GM12878 (cell line): Measurements from ENCODE around the gene NCKAP5. TPM values are rescaled to one million over a fixed set of nuclear protein-coding genes. Genes with fewer than 3 reads are reported as not detected.

Experiments used
- ATAC-seq: fragments of 200-7000 bp; cut with Tn5 transposase; 3 replicates; pipeline ENCODE4 v1.9.1; 2020; ENCODE audit warnings: mild to moderate bottlenecking, moderate library complexity
- BruUV-seq: library from RNA; stranded (reverse); fragments of 400-500 nt; replicated peaks from 2 replicates; lab custom pipeline; 2021; lab: Mats Ljungman, UMichigan
- CTCF ChIA-PET: fragments of 300-600 bp; sonication (Branson Sonifier 250); formaldehyde crosslinking; extraction: SDS; loops from one replicate; lab custom pipeline; 2021; ENCODE audit warnings: inconsistent platforms; lab: Yijun Ruan, JAX
- POLR2A ChIA-PET: fragments of 350-600 bp; formaldehyde crosslinking; extraction: SDS; loops from one replicate; lab custom pipeline; 2021; ENCODE audit warnings: inconsistent platforms; lab: Charles Lee
- RAD21 ChIA-PET: fragments of 300-600 bp; sonication (Branson Sonifier 250); formaldehyde crosslinking; loops from one replicate; lab custom pipeline; 2023; ENCODE audit warnings: antibody characterized with exemption; ENCODE audit not compliant: unreplicated experiment; lab: Charles Lee
- SMC1A ChIA-PET: fragments of 300-600 bp; sonication (Branson Sonifier 250); formaldehyde crosslinking; loops from one replicate; lab custom pipeline; 2023; ENCODE audit not compliant: unreplicated experiment, uncharacterized antibody; lab: Charles Lee
- DNase-seq: peaks from one replicate; pipeline ENCODE4 v3.0.0-alpha.2; 2011; ENCODE audit warnings: low read depth, low spot score
- FAIRE-seq: peaks from 3 replicates; lab custom pipeline; 2011; peaks lifted over from hg19 to GRCh38; lab: Jason Lieb, UNC
- H2AFZ ChIP-seq: 2 replicates; pipeline ENCODE4 v1.6.0; 2011; ENCODE audit warnings: low read depth, low read length, control low read depth; ENCODE audit not compliant: control insufficient read depth
- H3K27ac ChIP-seq: 2 replicates; pipeline ENCODE4 v1.5.1; 2011; ENCODE audit warnings: control low read depth; ENCODE audit not compliant: control insufficient read depth, insufficient read depth
- H3K27me3 ChIP-seq, 2 experiments: replicated peaks in 1 of 2; 2 replicates each; pipeline versions ENCODE4 v1.6.0 to v1.6.1; 2011; ENCODE audit warnings: low read length in 1 of 2; ENCODE audit not compliant: control insufficient read depth in 2 of 2, insufficient read depth in 2 of 2
- H3K36me3 ChIP-seq, 2 experiments: 2 replicates each; pipeline ENCODE4 v1.5.1; 2011; ENCODE audit warnings: low read length in 1 of 2; ENCODE audit not compliant: control insufficient read depth in 2 of 2, insufficient read depth in 2 of 2
- H3K4me1 ChIP-seq: 2 replicates; pipeline ENCODE4 v1.6.1; 2011; ENCODE audit warnings: mild to moderate bottlenecking, low read length, moderate library complexity, mixed read lengths; ENCODE audit not compliant: control insufficient read depth, insufficient read depth
- H3K4me2 ChIP-seq: 2 replicates; pipeline ENCODE4 v1.6.0; 2011; ENCODE audit warnings: control low read depth; ENCODE audit not compliant: control insufficient read depth, insufficient read depth
- H3K4me3 ChIP-seq: fragments of 200-600 bp; sonication (generic); 2 replicates; pipeline ENCODE4 v1.5.1; 2016
- H3K79me2 ChIP-seq: 2 replicates; pipeline ENCODE4 v1.6.0; 2011; ENCODE audit warnings: low read length; ENCODE audit not compliant: control insufficient read depth, insufficient read depth
- H3K9ac ChIP-seq: 2 replicates; pipeline ENCODE4 v1.8.0; 2011; ENCODE audit warnings: low read length, control low read depth, mixed read lengths; ENCODE audit not compliant: control insufficient read depth, insufficient read depth
- H3K9me3 ChIP-seq: replicated peaks from 3 replicates; pipeline ENCODE4 v1.5.1; 2011; ENCODE audit warnings: mild to moderate bottlenecking, low read length; ENCODE audit not compliant: control insufficient read depth, insufficient read depth
- H4K20me1 ChIP-seq: 2 replicates; pipeline ENCODE4 v1.6.0; 2011; ENCODE audit not compliant: control insufficient read depth, insufficient read depth
- BACH1 ChIP-seq: fragments of 450-650 bp; IDR thresholded peaks from 2 replicates; pipeline ENCODE4 v1.6.1; 2017; ENCODE audit warnings: mild to moderate bottlenecking, borderline replicate concordance
- CBFB ChIP-seq: IDR thresholded peaks from 2 replicates; pipeline ENCODE4 v1.6.1; 2016; ENCODE audit warnings: antibody characterized with exemption, low read depth
- CBX5 ChIP-seq: sonication (generic); IDR thresholded peaks from 2 replicates; pipeline ENCODE4 v1.6.1; 2016; ENCODE audit warnings: low read depth, moderate library complexity, mild to moderate bottlenecking, inconsistent platforms
- E4F1 ChIP-seq: fragments of 450-650 bp; IDR thresholded peaks from 2 replicates; pipeline ENCODE4 v1.6.1; 2018; ENCODE audit warnings: borderline replicate concordance, mild to moderate bottlenecking; ENCODE audit not compliant: partially characterized antibody
- GABPA ChIP-seq: IDR thresholded peaks from 2 replicates; pipeline ENCODE4 v1.6.1; 2014; ENCODE audit warnings: antibody characterized with exemption, low read depth, mild to moderate bottlenecking, inconsistent platforms
- RELA ChIP-seq: fragments of 450-650 bp; IDR thresholded peaks from 2 replicates; pipeline ENCODE4 v1.8.0; 2014; ENCODE audit warnings: borderline replicate concordance; ENCODE audit not compliant: partially characterized antibody
- SUPT20H ChIP-seq: IDR thresholded peaks from 2 replicates; pipeline ENCODE4 v1.6.1; 2011; ENCODE audit warnings: low read depth, mild to moderate bottlenecking, low read length, moderate library complexity, borderline replicate concordance; ENCODE audit not compliant: control insufficient read depth
- ZBTB11 ChIP-seq: fragments of 450-650 bp; formaldehyde crosslinking; IDR thresholded peaks from 2 replicates; pipeline ENCODE4 v1.5.0; 2022; ENCODE audit warnings: mild to moderate bottlenecking, missing genetic modification characterization
- WGBS: methylation state at CpG from one replicate; pipeline ENCODE4 v1.1.6; 2016; ENCODE audit warnings: low lambda C conversion rate; ENCODE audit not compliant: insufficient replicate concordance, insufficient coverage; ENCODE audit errors: missing lambda C conversion rate; 5-methylcytosine and 5-hydroxymethylcytosine counted together
- in situ Hi-C: fragments of 300-500 bp; cut with MboI; formaldehyde crosslinking; loops from 9 replicates; pipeline ENCODE4 v1.14.3; 2018; ENCODE audit warnings: mixed read lengths
- intact Hi-C: fragments of 100-400 bp; cut with micrococcal nuclease; formaldehyde crosslinking; loops from one replicate; pipeline ENCODE4 v1.14.2; 2022; ENCODE audit not compliant: unreplicated experiment
- polyA plus RNA-seq, 11 experiments: library from polyadenylated mRNA; depleted of rRNA in 4 of 11; unstranded in 6 of 11; stranded (reverse) in 5 of 11; fragments of >200 nt; fragmentation: Nextera tagmentation in 4 of 11; fragmentation: Illumina TruSeq in 1 of 11; extraction: Ambion mirVana in 4 of 11; extraction: Trizol in 1 of 11; gene quantifications; 1 replicate in 1 of 11; 2 replicates in 10 of 11; pipeline versions ENCODE4 v1.2.1 to v1.2.3, GENCODE V29; 2011 to 2016; ENCODE audit warnings: inconsistent platforms in 2 of 11, missing spikeins in 2 of 11, low read depth in 1 of 11
- total RNA-seq, 4 experiments: library from RNA; depleted of rRNA in 3 of 4; stranded (reverse); fragments of >200 nt in 3 of 4; fragmentation: Illumina TruSeq in 1 of 4; extraction: Trizol in 1 of 4; gene quantifications; 2 replicates each; pipeline versions ENCODE4 v1.2.1 to v1.2.3, GENCODE V29; 2013 to 2021

The NCKAP5 gene
- total and polyA plus RNA-seq, 10 of the 15 experiments (the other 5 are each of a cell fraction or from before 2014, with no cell fraction given) = 0.06 to 0.44 (median 0.16) TPM

GRCh38 chr2:133062931-133063665 is 505.2 kb downstream of the NCKAP5 start:
- ChIA-PET RAD21 (interaction anchor here (0.7 to 1.3 kb wide), 2 partner anchors 83 to 795 kb away, joined by 3 read pairs; no protein-coding TSS in a partner anchor), CTCF (interaction anchor here (0.9 kb wide), 1 partner anchor 10 kb away, joined by 3 read pairs; no protein-coding TSS in a partner anchor), POLR2A (no interaction called here), SMC1A (interaction anchor here (1.2 to 1.4 kb wide), 2 partner anchors 11 kb away, joined by 5 to 6 read pairs; no protein-coding TSS in a partner anchor)
- H4K20me1 ChIP-seq = no peaks in the 10 kb centered on the region
- DNase-seq = no peak
- H3K27ac ChIP-seq = no peak overlapping the region
- 33% methylated on average over 2 of the region's 2 CpGs for WGBS
- H2AFZ ChIP-seq = no peak overlapping the region
- H3K4me3 ChIP-seq = no peak overlapping the region
- no peak for ATAC-seq
- H3K4me1 ChIP-seq = no peaks in the 10 kb centered on the region
- no peaks in the 10 kb centered on the region for H3K9me3 ChIP-seq
- H3K4me2 ChIP-seq = no peak overlapping the region
- no peaks in the 10 kb centered on the region for H3K27me3 ChIP-seq
- intact Hi-C loops = no loop called here
- H3K9ac ChIP-seq = no peak overlapping the region
- TF ChIP-seq CBX5 (no peak), GABPA (no peak)
- FAIRE-seq = no peak
- no TSS peak for BruUV-seq
- in situ Hi-C loops = no loop called here
- H3K79me2 ChIP-seq = no peaks in the 10 kb centered on the region
- no peaks in the 10 kb centered on the region for H3K36me3 ChIP-seq

GRCh38 chr2:133061874-133062593 is 506.2 kb downstream of the NCKAP5 start:
- no peak for FAIRE-seq
- ChIA-PET POLR2A (interaction anchor here (0.6 kb wide), 1 partner anchor 92 kb away, joined by 4 read pairs; no protein-coding TSS in a partner anchor), SMC1A (interaction anchor here (1.1 kb wide), 1 partner anchor 16 kb away, joined by 3 read pairs; no protein-coding TSS in a partner anchor)
- TF ChIP-seq E4F1 (no peak), BACH1 (no peak), ZBTB11 (no peak), RELA (no peak), CBFB (no peak), SUPT20H (no peak)

More at GRCh38 chr2:133061874-133062593, 506.2 kb downstream of the NCKAP5 start:
- Histone ChIP-seq H4K20me1 (no peaks in the 10 kb centered on the region), H3K4me1 (no peaks in the 10 kb centered on the region), H3K79me2 (no peaks in the 10 kb centered on the region), H3K27ac (no peak overlapping the region), H2AFZ (no peak overlapping the region), H3K9me3 (no peaks in the 10 kb centered on the region), H3K4me3 (no peak overlapping the region), H3K4me2 (no peak overlapping the region), H3K36me3 (no peaks in the 10 kb centered on the region), H3K9ac (no peak overlapping the region), H3K27me3 (no peaks in the 10 kb centered on the region)
- CTCF ChIA-PET = no interaction called here
- DNase-seq (no peak), ATAC-seq (no peak)
- intact Hi-C loops (no loop called here), in situ Hi-C loops (no loop called here)
- RAD21 ChIA-PET = interaction anchor here (1.3 kb wide), 1 partner anchor 82 kb away, joined by 3 read pairs; no protein-coding TSS in a partner anchor
- BruUV-seq = no TSS peak
- 16% methylated on average over 3 of the region's 3 CpGs for WGBS
